Neural cell (in vitro differentiated cells): ENCODE measurements around the gene MMP15. TPM values are rescaled to one million over a fixed set of nuclear protein-coding genes. Genes with fewer than 3 reads are reported as not detected.

ENCODE experiments used
- H2AFZ ChIP-seq: fragments of 200-600, 300-800 bp; sonication (generic), shearing (Covaris generic); 2 replicates; pipeline ENCODE4 v1.6.0; 2014; ENCODE audit warnings: low read depth, mild to moderate bottlenecking, antibody characterized with exemption, low read length, moderate library complexity
- H3F3A ChIP-seq: fragments of 200-600 bp; shearing (Covaris generic); 2 replicates; pipeline ENCODE4 v1.6.1; 2016; ENCODE audit warnings: mild to moderate bottlenecking, moderate library complexity, mixed read lengths, antibody characterized with exemption, low read length; ENCODE audit not compliant: insufficient read depth, poor library complexity, severe bottlenecking
- H3K27ac ChIP-seq: fragments of 200-600, 300-800 bp; sonication (generic), shearing (Covaris generic); 2 replicates; pipeline ENCODE4 v1.5.1; 2014; ENCODE audit warnings: mild to moderate bottlenecking, low read length, moderate library complexity
- H3K27me3 ChIP-seq: fragments of 300-800, 200-600 bp; sonication (generic), shearing (Covaris generic); 2 replicates; pipeline ENCODE4 v1.6.0; 2014; ENCODE audit warnings: mild to moderate bottlenecking, low read depth, low read length, moderate library complexity; ENCODE audit not compliant: insufficient read depth
- H3K36me3 ChIP-seq: fragments of 300-800, 200-600 bp; sonication (generic), shearing (Covaris generic); 2 replicates; pipeline ENCODE4 v1.5.1; 2014; ENCODE audit warnings: mild to moderate bottlenecking, antibody characterized with exemption, low read length, moderate library complexity; ENCODE audit not compliant: insufficient read depth
- H3K4me2 ChIP-seq: fragments of 300-800, 200-600 bp; sonication (generic), shearing (Covaris generic); 2 replicates; pipeline ENCODE4 v1.6.0; 2014; ENCODE audit warnings: mild to moderate bottlenecking, low read length
- H3K4me3 ChIP-seq: fragments of 300-800, 200-600 bp; sonication (generic), shearing (Covaris generic); 2 replicates; pipeline ENCODE4 v1.5.1; 2014; ENCODE audit warnings: mild to moderate bottlenecking, low read length, moderate library complexity
- H3K79me2 ChIP-seq: fragments of 200-600 bp; shearing (Covaris generic); replicated peaks from 2 replicates; pipeline ENCODE4 v1.6.0; 2014; ENCODE audit warnings: mild to moderate bottlenecking, low read length, moderate library complexity; ENCODE audit not compliant: insufficient read depth
- H3K9ac ChIP-seq: fragments of 300-800, 200-600 bp; sonication (generic), shearing (Covaris generic); 2 replicates; pipeline ENCODE4 v1.6.1; 2016; ENCODE audit warnings: mild to moderate bottlenecking, low read length, mixed read lengths
- H3K9me2 ChIP-seq: fragments of 200-600 bp; shearing (Covaris generic); 2 replicates; pipeline ENCODE4 v1.6.1; 2016; ENCODE audit warnings: mild to moderate bottlenecking, low read length, mixed read lengths; ENCODE audit not compliant: insufficient read depth
- H3K9me3 ChIP-seq: fragments of 200-600, 300-800 bp; sonication (generic), shearing (Covaris generic); 2 replicates; pipeline ENCODE4 v1.6.1; 2016; ENCODE audit warnings: mild to moderate bottlenecking, mixed run types, low read length, moderate library complexity, mixed read lengths
- H4K20me1 ChIP-seq: fragments of 200-600 bp; shearing (Covaris generic); 2 replicates; pipeline ENCODE4 v1.6.1; 2016; ENCODE audit warnings: mild to moderate bottlenecking, mixed run types; ENCODE audit not compliant: insufficient read depth
- EP300 ChIP-seq: fragments of 450-650 bp; conservative IDR thresholded peaks from 2 replicates; pipeline ENCODE4 v1.6.1; 2014; ENCODE audit warnings: antibody characterized with exemption, mild to moderate bottlenecking, moderate library complexity; ENCODE audit not compliant: poor library complexity, severe bottlenecking
- EZH2 ChIP-seq: fragments of 200-600, 300-800 bp; shearing (Covaris generic), sonication (generic); IDR thresholded peaks from 2 replicates; pipeline ENCODE4 v1.6.1; 2014; ENCODE audit warnings: antibody characterized with exemption, low read length, borderline replicate concordance, mild to moderate bottlenecking; ENCODE audit not compliant: insufficient read depth, poor library complexity, severe bottlenecking
- MXI1 ChIP-seq: fragments of 450-650 bp; conservative IDR thresholded peaks from 2 replicates; pipeline ENCODE4 v1.6.1; 2014; ENCODE audit warnings: antibody characterized with exemption, mild to moderate bottlenecking; ENCODE audit not compliant: poor library complexity, severe bottlenecking
- POLR2AphosphoS5 ChIP-seq: IDR thresholded peaks from 2 replicates; pipeline ENCODE4 v1.6.1; 2012
- RAD21 ChIP-seq: fragments of 450-650 bp; conservative IDR thresholded peaks from 2 replicates; pipeline ENCODE4 v1.6.1; 2014; ENCODE audit warnings: antibody characterized with exemption, mild to moderate bottlenecking, moderate library complexity
- SMC3 ChIP-seq: fragments of 450-650 bp; conservative IDR thresholded peaks from 2 replicates; pipeline ENCODE4 v1.6.1; 2014; ENCODE audit warnings: antibody characterized with exemption, mild to moderate bottlenecking, moderate library complexity; ENCODE audit not compliant: poor library complexity
- TAF1 ChIP-seq: IDR thresholded peaks from 2 replicates; pipeline ENCODE4 v1.6.1; 2012; ENCODE audit warnings: low read depth
- polyA plus RNA-seq: library from polyadenylated mRNA; depleted of rRNA; stranded (reverse); fragments of >200 nt; gene quantifications from 2 replicates; pipeline ENCODE4 v1.2.3, GENCODE V29; 2014
- TF ChIP-seq, protein P1 (sequence below): IDR thresholded peaks from 2 replicates; pipeline ENCODE4 v1.6.1; 2012; ENCODE audit warnings: borderline replicate concordance
- TF ChIP-seq, protein P2 (sequence below): fragments of 450-650 bp; IDR thresholded peaks from 2 replicates; pipeline ENCODE4 v1.5.1; 2014; ENCODE audit warnings: antibody characterized with exemption, mild to moderate bottlenecking, moderate library complexity; ENCODE audit not compliant: poor library complexity, severe bottlenecking

The MMP15 gene
- polyA plus RNA-seq, 1 donor from 2014 or later: 18.5 TPM

DNA sequence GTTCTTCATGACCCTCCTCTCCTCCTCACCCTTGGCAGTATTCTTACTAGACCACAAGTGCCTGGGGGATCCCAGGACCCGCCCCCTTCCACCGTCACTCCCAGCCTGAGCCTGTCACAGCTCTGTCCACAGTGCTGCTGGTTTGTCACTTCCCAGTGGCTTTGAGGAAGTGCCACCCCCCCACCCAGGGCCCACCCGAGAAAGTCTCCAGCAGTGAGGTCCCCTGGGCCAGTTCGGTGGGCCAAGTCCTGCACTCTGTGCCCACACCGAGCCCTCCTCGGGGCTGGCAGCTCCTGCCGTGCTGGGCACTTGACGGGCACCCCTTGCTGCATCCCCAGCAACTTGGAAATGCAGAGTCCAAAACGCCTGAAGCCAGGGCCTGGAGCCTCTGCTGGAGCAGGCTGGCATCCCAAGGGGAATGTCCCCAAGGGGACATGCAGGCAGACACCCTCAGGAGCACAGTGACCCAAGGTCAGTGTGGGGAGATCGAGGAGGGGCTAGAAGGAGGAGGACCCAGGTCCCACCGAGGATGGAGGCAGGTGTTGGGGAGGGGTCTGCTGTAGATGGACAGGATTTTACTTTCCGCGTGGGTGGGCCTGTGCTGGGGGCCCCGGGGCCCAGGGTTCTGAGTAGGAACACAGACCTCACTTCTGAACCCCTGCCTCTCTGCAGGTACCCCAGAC lies 15.5 kb downstream of the MMP15 start:
- H3K36me3 ChIP-seq: no peaks in the 10 kb centered on the region
- no peak for TF ChIP-seq EP300
- TF ChIP-seq, protein P1, sequence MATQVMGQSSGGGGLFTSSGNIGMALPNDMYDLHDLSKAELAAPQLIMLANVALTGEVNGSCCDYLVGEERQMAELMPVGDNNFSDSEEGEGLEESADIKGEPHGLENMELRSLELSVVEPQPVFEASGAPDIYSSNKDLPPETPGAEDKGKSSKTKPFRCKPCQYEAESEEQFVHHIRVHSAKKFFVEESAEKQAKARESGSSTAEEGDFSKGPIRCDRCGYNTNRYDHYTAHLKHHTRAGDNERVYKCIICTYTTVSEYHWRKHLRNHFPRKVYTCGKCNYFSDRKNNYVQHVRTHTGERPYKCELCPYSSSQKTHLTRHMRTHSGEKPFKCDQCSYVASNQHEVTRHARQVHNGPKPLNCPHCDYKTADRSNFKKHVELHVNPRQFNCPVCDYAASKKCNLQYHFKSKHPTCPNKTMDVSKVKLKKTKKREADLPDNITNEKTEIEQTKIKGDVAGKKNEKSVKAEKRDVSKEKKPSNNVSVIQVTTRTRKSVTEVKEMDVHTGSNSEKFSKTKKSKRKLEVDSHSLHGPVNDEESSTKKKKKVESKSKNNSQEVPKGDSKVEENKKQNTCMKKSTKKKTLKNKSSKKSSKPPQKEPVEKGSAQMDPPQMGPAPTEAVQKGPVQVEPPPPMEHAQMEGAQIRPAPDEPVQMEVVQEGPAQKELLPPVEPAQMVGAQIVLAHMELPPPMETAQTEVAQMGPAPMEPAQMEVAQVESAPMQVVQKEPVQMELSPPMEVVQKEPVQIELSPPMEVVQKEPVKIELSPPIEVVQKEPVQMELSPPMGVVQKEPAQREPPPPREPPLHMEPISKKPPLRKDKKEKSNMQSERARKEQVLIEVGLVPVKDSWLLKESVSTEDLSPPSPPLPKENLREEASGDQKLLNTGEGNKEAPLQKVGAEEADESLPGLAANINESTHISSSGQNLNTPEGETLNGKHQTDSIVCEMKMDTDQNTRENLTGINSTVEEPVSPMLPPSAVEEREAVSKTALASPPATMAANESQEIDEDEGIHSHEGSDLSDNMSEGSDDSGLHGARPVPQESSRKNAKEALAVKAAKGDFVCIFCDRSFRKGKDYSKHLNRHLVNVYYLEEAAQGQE: no peak
- no peak for TF ChIP-seq EZH2
- no peak overlapping the region for H2AFZ ChIP-seq
- no peak overlapping the region for H3K4me3 ChIP-seq
- no peaks in the 10 kb centered on the region for H4K20me1 ChIP-seq
- no peaks in the 10 kb centered on the region for H3K79me2 ChIP-seq
- H3F3A ChIP-seq: no peaks in the 10 kb centered on the region
- no peaks in the 10 kb centered on the region for H3K9me3 ChIP-seq
- H3K4me2 ChIP-seq: no peak overlapping the region
- no peaks in the 10 kb centered on the region for H3K9me2 ChIP-seq
- H3K9ac ChIP-seq: no peak overlapping the region
- H3K27me3 ChIP-seq: no peaks in the 10 kb centered on the region
- H3K27ac ChIP-seq: no peak overlapping the region

DNA sequence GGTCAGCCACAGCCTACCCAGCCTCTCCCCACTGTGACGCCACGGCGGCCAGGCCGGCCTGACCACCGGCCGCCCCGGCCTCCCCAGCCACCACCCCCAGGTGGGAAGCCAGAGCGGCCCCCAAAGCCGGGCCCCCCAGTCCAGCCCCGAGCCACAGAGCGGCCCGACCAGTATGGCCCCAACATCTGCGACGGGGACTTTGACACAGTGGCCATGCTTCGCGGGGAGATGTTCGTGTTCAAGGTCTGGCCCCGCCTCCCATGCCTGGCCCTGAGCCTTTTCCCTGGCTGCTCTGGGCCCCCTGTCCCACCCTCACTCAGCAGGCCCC lies 16.0 kb downstream of the MMP15 start:
- Histone ChIP-seq H3K9me3 (no peaks in the 10 kb centered on the region), H3K36me3 (no peaks in the 10 kb centered on the region), H3K9me2 (no peaks in the 10 kb centered on the region), H2AFZ (no peak overlapping the region), H3K9ac (no peak overlapping the region), H3K79me2 (no peaks in the 10 kb centered on the region), H3F3A (no peaks in the 10 kb centered on the region), H3K4me3 (no peak overlapping the region), H3K4me2 (no peak overlapping the region), H4K20me1 (no peaks in the 10 kb centered on the region), H3K27me3 (no peaks in the 10 kb centered on the region), H3K27ac (no peak overlapping the region)
- TF ChIP-seq MXI1: no peak
- no peak for TF ChIP-seq RAD21
- TF ChIP-seq POLR2AphosphoS5: no peak
- TF ChIP-seq TAF1: no peak
- TF ChIP-seq, protein P2, sequence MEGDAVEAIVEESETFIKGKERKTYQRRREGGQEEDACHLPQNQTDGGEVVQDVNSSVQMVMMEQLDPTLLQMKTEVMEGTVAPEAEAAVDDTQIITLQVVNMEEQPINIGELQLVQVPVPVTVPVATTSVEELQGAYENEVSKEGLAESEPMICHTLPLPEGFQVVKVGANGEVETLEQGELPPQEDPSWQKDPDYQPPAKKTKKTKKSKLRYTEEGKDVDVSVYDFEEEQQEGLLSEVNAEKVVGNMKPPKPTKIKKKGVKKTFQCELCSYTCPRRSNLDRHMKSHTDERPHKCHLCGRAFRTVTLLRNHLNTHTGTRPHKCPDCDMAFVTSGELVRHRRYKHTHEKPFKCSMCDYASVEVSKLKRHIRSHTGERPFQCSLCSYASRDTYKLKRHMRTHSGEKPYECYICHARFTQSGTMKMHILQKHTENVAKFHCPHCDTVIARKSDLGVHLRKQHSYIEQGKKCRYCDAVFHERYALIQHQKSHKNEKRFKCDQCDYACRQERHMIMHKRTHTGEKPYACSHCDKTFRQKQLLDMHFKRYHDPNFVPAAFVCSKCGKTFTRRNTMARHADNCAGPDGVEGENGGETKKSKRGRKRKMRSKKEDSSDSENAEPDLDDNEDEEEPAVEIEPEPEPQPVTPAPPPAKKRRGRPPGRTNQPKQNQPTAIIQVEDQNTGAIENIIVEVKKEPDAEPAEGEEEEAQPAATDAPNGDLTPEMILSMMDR: no peak
- TF ChIP-seq, protein P1: no peak
- TF ChIP-seq EZH2: no peak
- TF ChIP-seq SMC3: no peak
- TF ChIP-seq EP300: no peak
